Posterior cingulate gyrus (tissue), 11 donors: Measurements from ENCODE around the gene TAB2.

Source experiments
- DNase-seq, 10 donors: peaks; one replicate each; pipeline versions ENCODE4 v3.0.0 to v3.0.0-alpha.2; 2020 to 2021; ENCODE audit warnings: mixed read lengths in 3 of 10
- intact Hi-C: fragments of 100-400 bp; cut with DNase I; formaldehyde crosslinking; loops from one replicate; pipeline ENCODE4 v1.15.1; 2023

Gene TAB2

GRCh38 chr6:149364557-149364956 is 47.0 kb downstream of the TAB2 start:
- DNase-seq = no peak
- intact Hi-C loops = no loop called here

- no peak for DNase-seq
- intact Hi-C loops = no loop called here
Observed at GRCh38 chr6:149365197-149365596, 47.7 kb downstream of the TAB2 start.

- DNase-seq = no peak
- intact Hi-C loops = no loop called here
Observed at GRCh38 chr6:149366267-149366921, 48.9 kb downstream of the TAB2 start.

- no peak for DNase-seq
- intact Hi-C loops = no loop called here
Observed at GRCh38 chr6:149368065-149368464, 50.6 kb downstream of the TAB2 start.

GRCh38 chr6:149371154-149371553 is 53.6 kb downstream of the TAB2 start:
- no peak for DNase-seq
- intact Hi-C loops = no loop called here

- DNase-seq = no peak
- intact Hi-C loops = no loop called here
Observed at GRCh38 chr6:149372062-149372461, 54.5 kb downstream of the TAB2 start.

- intact Hi-C loops = no loop called here
- DNase-seq = no peak
Observed at GRCh38 chr6:149373511-149373910, 56.0 kb downstream of the TAB2 start.

- no peak for DNase-seq
Observed at GRCh38 chr6:149379977-149380376, 62.5 kb downstream of the TAB2 start.

GRCh38 chr6:149380523-149380922 is 63.0 kb downstream of the TAB2 start:
- no peak for DNase-seq
- intact Hi-C loops = no loop called here

More at GRCh38 chr6:149379977-149380376, 62.5 kb downstream of the TAB2 start:
- intact Hi-C loops = no loop called here

- intact Hi-C loops = no loop called here
- no peak for DNase-seq
Observed at GRCh38 chr6:149383371-149383770, 65.9 kb downstream of the TAB2 start.

GRCh38 chr6:149384464-149384863 is 67.0 kb downstream of the TAB2 start:
- no peak for DNase-seq
- intact Hi-C loops = no loop called here

GRCh38 chr6:149385998-149386646 is 68.6 kb downstream of the TAB2 start:
- no peak for DNase-seq
- intact Hi-C loops = no loop called here

GRCh38 chr6:149387779-149388512 is 70.4 kb downstream of the TAB2 start:
- DNase-seq = no peak
- intact Hi-C loops = no loop called here

- intact Hi-C loops = no loop called here
- DNase-seq = no peak
Observed at GRCh38 chr6:149389509-149390297, 72.2 kb downstream of the TAB2 start.

GRCh38 chr6:149392093-149392492 is 74.6 kb downstream of the TAB2 start:
- DNase-seq = no peak
- intact Hi-C loops = no loop called here

GRCh38 chr6:149392535-149392934 is 75.0 kb downstream of the TAB2 start:
- intact Hi-C loops = no loop called here
- no peak for DNase-seq

- no peak for DNase-seq
- intact Hi-C loops = no loop called here
Observed at GRCh38 chr6:149393002-149393679, 75.6 kb downstream of the TAB2 start.

GRCh38 chr6:149395185-149395584 is 77.7 kb downstream of the TAB2 start:
- DNase-seq = no peak
- intact Hi-C loops = no loop called here

- no peak for DNase-seq
- intact Hi-C loops = no loop called here
Observed at GRCh38 chr6:149397384-149397783, 79.9 kb downstream of the TAB2 start.

GRCh38 chr6:149400050-149400449 is 82.5 kb downstream of the TAB2 start, which contains the start of gene SUMO4:
Gene SUMO4 (plus strand): TSS chr6:149400262. CDS start chr6:149400392, 130 bp downstream.
- DNase-seq = no peak
- intact Hi-C loops = no loop called here
